HCT116 (cell line): ENCODE data around the gene YWHAH. TPM values are rescaled to one million over a fixed set of nuclear protein-coding genes. Genes with fewer than 3 reads are reported as not detected.

Experiments used
- ATAC-seq: fragments of 200-7000 bp; cut with Tn5 transposase; 2 replicates; pipeline ENCODE4 v1.9.1; 2020; ENCODE audit warnings: mild to moderate bottlenecking, moderate library complexity
- BruUV-seq: library from RNA; stranded (reverse); fragments of 400-500 nt; replicated peaks from 2 replicates; lab custom pipeline; 2021; lab: Mats Ljungman, UMichigan
- CTCF ChIA-PET: fragments of 300-600 bp; sonication (Branson Sonifier 250); formaldehyde crosslinking; loops from one replicate; lab custom pipeline; 2021; ENCODE audit warnings: antibody characterized with exemption; lab: Charles Lee
- POLR2A ChIA-PET: fragments of 300-600, 350-600 bp; sonication (Branson Sonifier 250); formaldehyde crosslinking; loops from one replicate; lab custom pipeline; 2021; ENCODE audit warnings: antibody characterized with exemption; lab: Charles Lee
- RAD21 ChIA-PET, 2 experiments: fragments of 300-600 bp; sonication (Branson Sonifier 250); formaldehyde crosslinking; loops; one replicate each; lab custom pipeline; 2023; ENCODE audit warnings: low total read pairs in 2 of 2; ENCODE audit not compliant: uncharacterized antibody in 2 of 2, unreplicated experiment in 2 of 2, low non-redundant PET in 1 of 2; lab: Charles Lee
- DNase-seq: peaks from one replicate; pipeline ENCODE4 v3.0.0-alpha.2; 2010; ENCODE audit warnings: low read depth, low spot score
- H2AFZ ChIP-seq: fragments of 200-600 bp; shearing (Covaris generic), sonication (generic); 2 replicates; pipeline ENCODE4 v1.6.1; 2017; ENCODE audit warnings: low read depth, mixed run types, mixed read lengths, antibody characterized with exemption, low read length; ENCODE audit not compliant: poor library complexity, severe bottlenecking
- H3K27ac ChIP-seq: 2 replicates; pipeline ENCODE4 v1.5.1; 2012; ENCODE audit warnings: low read depth, low read length
- H3K27me3 ChIP-seq: fragments of 200-600 bp; sonication (generic); 2 replicates; pipeline ENCODE4 v1.6.1; 2016; ENCODE audit warnings: mixed run types, low read length, mixed read lengths; ENCODE audit not compliant: insufficient read depth
- H3K36me3 ChIP-seq, 2 experiments: fragments of 200-500 bp in 1 of 2; fragments of 200-600 bp in 1 of 2; sonication (Bioruptor generic) in 1 of 2; sonication (generic) in 1 of 2; 2 replicates each; pipeline versions ENCODE4 v1.5.1 to v1.6.1; 2014 to 2016; ENCODE audit warnings: low read length in 2 of 2, inconsistent platforms in 1 of 2, mixed read lengths in 1 of 2, mixed run types in 1 of 2; ENCODE audit not compliant: insufficient read depth in 2 of 2, control insufficient read depth in 1 of 2
- H3K4me1 ChIP-seq, 2 experiments: fragments of 200-600 bp in 1 of 2; sonication (generic) in 1 of 2; 2 replicates each; pipeline versions ENCODE4 v1.5.1 to v1.6.1; 2012 to 2017; ENCODE audit warnings: low read length in 2 of 2, inconsistent platforms in 1 of 2, mild to moderate bottlenecking in 1 of 2, mixed read lengths in 1 of 2, mixed run types in 1 of 2, moderate library complexity in 1 of 2; ENCODE audit not compliant: insufficient read depth in 2 of 2, control insufficient read depth in 1 of 2
- H3K4me2 ChIP-seq: fragments of 200-600 bp; sonication (generic); 2 replicates; pipeline ENCODE4 v1.6.1; 2017; ENCODE audit warnings: mixed run types, low read length, mixed read lengths
- H3K4me3 ChIP-seq, 2 experiments: fragments of 200-600 bp in 1 of 2; sonication (generic) in 1 of 2; replicated peaks in 1 of 2; 2 replicates each; pipeline ENCODE4 v1.5.1; 2011 to 2016; ENCODE audit warnings: low read length in 2 of 2, control low read depth in 1 of 2, low read depth in 1 of 2, mild to moderate bottlenecking in 1 of 2, mixed read lengths in 1 of 2, mixed run types in 1 of 2
- H3K79me2 ChIP-seq: fragments of 200-600 bp; sonication (generic); 2 replicates; pipeline ENCODE4 v1.6.1; 2017; ENCODE audit warnings: mild to moderate bottlenecking, mixed run types, low read length, moderate library complexity, mixed read lengths; ENCODE audit not compliant: insufficient read depth
- H3K9ac ChIP-seq: fragments of 200-600 bp; sonication (generic); 2 replicates; pipeline ENCODE4 v1.6.1; 2016; ENCODE audit warnings: low read length, mixed read lengths
- H3K9me2 ChIP-seq: fragments of 200-600 bp; sonication (generic), shearing (Covaris generic); 2 replicates; pipeline ENCODE4 v1.6.1; 2017; ENCODE audit warnings: mixed run types, mild to moderate bottlenecking, moderate library complexity; ENCODE audit not compliant: insufficient read depth
- H3K9me3 ChIP-seq, 2 experiments: fragments of 200-500 bp in 1 of 2; fragments of 200-600 bp in 1 of 2; sonication (Bioruptor generic) in 1 of 2; sonication (generic) in 1 of 2; 2 replicates each; pipeline ENCODE4 v1.6.1; 2014 to 2017; ENCODE audit warnings: low read length in 2 of 2, mixed read lengths in 2 of 2, inconsistent platforms in 1 of 2, low read depth in 1 of 2, mild to moderate bottlenecking in 1 of 2, mixed run types in 1 of 2, moderate library complexity in 1 of 2; ENCODE audit not compliant: control insufficient read depth in 1 of 2, insufficient read depth in 1 of 2
- H4K20me1 ChIP-seq: fragments of 200-600 bp; sonication (generic), shearing (Covaris generic); 2 replicates; pipeline ENCODE4 v1.6.1; 2017; ENCODE audit warnings: mixed run types, mild to moderate bottlenecking, moderate library complexity; ENCODE audit not compliant: insufficient read depth
- ATF3 ChIP-seq: IDR thresholded peaks from 2 replicates; pipeline ENCODE4 v1.6.1; 2012
- EZH2 ChIP-seq: fragments of 200-600 bp; sonication (generic); IDR thresholded peaks from 2 replicates; pipeline ENCODE4 v1.6.1; 2017; ENCODE audit warnings: antibody characterized with exemption, mixed run types
- FOSL1 ChIP-seq: IDR thresholded peaks from 2 replicates; pipeline ENCODE4 v1.6.1; 2012; ENCODE audit warnings: low read depth
- JUND ChIP-seq: IDR thresholded peaks from 2 replicates; pipeline ENCODE4 v1.6.1; 2012
- MAX ChIP-seq: IDR thresholded peaks from 2 replicates; pipeline ENCODE4 v1.6.1; 2012
- POLR2A ChIP-seq: IDR thresholded peaks from 2 replicates; pipeline ENCODE4 v1.7.0; 2011; ENCODE audit warnings: borderline replicate concordance; ENCODE audit not compliant: insufficient read depth, insufficient read length; ENCODE audit errors: extremely low read depth
- POLR2AphosphoS5 ChIP-seq: IDR thresholded peaks from 2 replicates; pipeline ENCODE4 v1.6.1; 2011; ENCODE audit warnings: mild to moderate bottlenecking, low read depth, low read length, moderate library complexity
- REST ChIP-seq: IDR thresholded peaks from 2 replicates; pipeline ENCODE4 v1.6.1; 2012; ENCODE audit warnings: low read depth
- SIN3A ChIP-seq: IDR thresholded peaks from 2 replicates; pipeline ENCODE4 v1.6.1; 2012; ENCODE audit warnings: low read depth
- ZFX ChIP-seq: fragments of 450-650 bp; IDR thresholded peaks from 2 replicates; pipeline ENCODE4 v1.6.1; 2017
- ZNF274 ChIP-seq: fragments of 200-500 bp; sonication (Bioruptor generic); IDR thresholded peaks from 2 replicates; pipeline ENCODE4 v1.6.1; 2014; ENCODE audit warnings: mild to moderate bottlenecking, low read depth, low read length, inconsistent platforms
- intact Hi-C: fragments of 100-400 bp; cut with micrococcal nuclease; formaldehyde crosslinking; loops from 2 replicates; pipeline ENCODE4 v1.10.0; 2022
- total RNA-seq: library from RNA; stranded (reverse); gene quantifications from one replicate; pipeline ENCODE4 v1.2.1, GENCODE V29; 2021; ENCODE audit not compliant: unreplicated experiment

The YWHAH gene
- total RNA-seq, 1 experiment from 2014 or later, result 140 TPM

GRCh38 chr22:31938296-31938695, 6.0 kb upstream of the YWHAH start:
- Histone ChIP-seq H3K9me3 (no peaks in the 10 kb centered on the region), H3K4me1 (peaks cover 3% of the 10 kb centered on the region in 2 experiments; a peak in 3 of 4 replicates), H3K9ac (no peak overlapping the region), H3K27me3 (no peaks in the 10 kb centered on the region), H3K79me2 (no peaks in the 10 kb centered on the region), H3K36me3 (no peaks in the 10 kb centered on the region), H3K9me2 (no peaks in the 10 kb centered on the region), H3K4me3 (no peak overlapping the region), H4K20me1 (no peaks in the 10 kb centered on the region), H2AFZ (no peak overlapping the region), H3K27ac (no peak overlapping the region), H3K4me2 (no peak overlapping the region)
- TF ChIP-seq ZNF274 (no peak), ZFX (no peak), SIN3A (no peak), POLR2A (no peak), REST (no peak), POLR2AphosphoS5 (no peak), EZH2 (no peak), JUND (no peak), MAX (no peak), FOSL1 (no peak), ATF3 (no peak)
- no peak for DNase-seq
- CTCF ChIA-PET, result no interaction called here
- BruUV-seq, result no TSS peak
- intact Hi-C loops, result no loop called here
- ATAC-seq, result no peak
- RAD21 ChIA-PET, result no interaction called here
- POLR2A ChIA-PET, result no interaction called here
